ENCODE data around the gene ADGB. TPM values are rescaled to one million over a fixed set of nuclear protein-coding genes. Genes with fewer than 3 reads are reported as not detected.
A peak's percentile ranks its signal among the peaks of the same experiment; 100 is the strongest.

ADGB gene
- total and polyA plus RNA-seq, 9 of the 15 experiments (the other 6 are each of a cell fraction or from before 2014, with no cell fraction given) = not detected

DNA sequence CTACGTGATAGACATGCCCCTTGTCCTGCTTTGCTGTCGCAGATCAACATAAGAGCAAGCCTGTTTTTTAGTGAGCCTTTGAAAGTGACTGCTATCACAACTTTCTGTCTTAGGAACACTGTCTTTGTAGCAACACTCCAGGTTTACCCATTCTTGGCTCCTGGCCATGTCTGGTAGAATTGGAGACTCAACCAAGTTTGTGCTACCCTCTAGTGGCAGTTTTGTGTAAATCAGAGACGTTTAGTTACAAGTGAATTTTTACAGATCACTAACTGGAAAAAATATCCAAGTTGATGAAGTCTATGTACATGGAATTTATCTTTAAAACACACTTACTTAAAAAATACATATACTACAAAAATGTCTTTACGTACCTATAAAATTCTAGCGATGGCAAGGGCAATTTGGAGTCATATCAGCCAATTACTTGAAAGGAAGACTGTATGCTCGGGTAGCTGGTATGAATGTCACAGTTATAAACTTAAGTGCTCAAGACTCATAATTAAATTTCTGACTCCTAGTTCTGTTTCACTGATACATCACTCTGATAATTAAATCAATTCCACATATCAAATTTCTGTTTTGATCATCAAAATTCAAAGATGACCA, 101.4 kb downstream of the ADGB start:
- Histone ChIP-seq H3K36me3 (ENCODE audit: control insufficient read depth, insufficient read depth, low read length) (no peaks in the 10 kb centered on the region), H3K9me1 (ENCODE audit: control insufficient read depth, insufficient read depth, low read length) (no peaks in the 10 kb centered on the region), H3K79me2 (ENCODE audit: control insufficient read depth, insufficient read depth, low read length) (no peaks in the 10 kb centered on the region), H3K4me3 (no peak overlapping the region), H3K9me3 (replicated peaks; ENCODE audit: control insufficient read depth, insufficient read depth, low read depth, low read length) (no peaks in the 10 kb centered on the region), H4K20me1 (replicated peaks; ENCODE audit: control insufficient read depth, insufficient read depth, low read length) (no peaks in the 10 kb centered on the region), H3K27ac (ENCODE audit: extremely low read depth, low read depth, low read length) (no peak overlapping the region), H3K9ac (ENCODE audit: insufficient read depth in 1 of 2, low read depth in 2 of 2, low read length in 2 of 2) (no peak overlapping the region), H3K27me3 (ENCODE audit: control insufficient read depth in 2 of 2, insufficient read depth in 2 of 2, low read length in 2 of 2) (no peaks in the 10 kb centered on the region), H3K4me1 (replicated peaks in 1 of 2; ENCODE audit: control insufficient read depth in 2 of 2, insufficient read depth in 2 of 2, low read length in 2 of 2) (no peaks in the 10 kb centered on the region), H3K4me2 (ENCODE audit: insufficient read depth, low read length) (no peak overlapping the region), H2AFZ (ENCODE audit: low read depth, low read length) (no peak overlapping the region)
- WGBS (ENCODE audit: insufficient coverage, low coverage, missing lambda C conversion rate) = 8% methylated on average over 6 of the region's 6 CpGs
- ATAC-seq (peak; percentile 91), DNase-seq (ENCODE audit: extremely low read depth in 1 of 4, low spot score in 3 of 4) (peak; percentile 70 to 90 (median 76)), FAIRE-seq (peak; percentile 98)
- in situ Hi-C loops (cut with MboI) = no loop called here
- BruUV-seq (replicated peaks) = no TSS peak
- intact Hi-C loops (cut with micrococcal nuclease) = loop anchor here (1.0 to 10.0 kb wide), 5 partner anchors 77 to 885 kb away; partner anchors contain the start of genes FBXO30 and RAB32
- CTCF ChIA-PET (ENCODE audit: low intra/inter-chr PET ratio) = interaction anchor here (0.7 to 1.7 kb wide), 2 partner anchors 157 to 771 kb away, joined by 3 to 6 read pairs; partner anchors contain the start of gene RAB32
- POLR2A ChIA-PET = interaction anchor here (1.6 kb wide), 1 partner anchor 23 kb away, joined by 3 read pairs; no protein-coding TSS in a partner anchor
- TF ChIP-seq SMC3 (conservative IDR thresholded peaks at IDR 0.05; ENCODE audit: insufficient read depth, low read depth, low read length) (peak; percentile 78), ZNF444 (CRISPR knock-in tag; IDR thresholded peaks at IDR 0.05) (no peak), NCOA2 (IDR thresholded peaks at IDR 0.05; ENCODE audit: partially characterized antibody in 2 of 2) (peak in 1 of 2 experiments; percentile 61), MAZ (CRISPR knock-in tag; conservative IDR thresholded peaks at IDR 0.05 in 1 of 2, IDR thresholded peaks at IDR 0.05 in 1 of 2) (0 out of 4 replicates have a peak, but pooled peaks of 1 of the 2 experiments have one; percentile 31), POU5F1 (IDR thresholded peaks at IDR 0.05; ENCODE audit: borderline replicate concordance, low read depth, low read length, partially characterized antibody) (no peak), PHTF2 (CRISPR knock-in tag; IDR thresholded peaks at IDR 0.05) (no peak), NFIX (CRISPR knock-in tag; IDR thresholded peaks at IDR 0.05; ENCODE audit: low read depth) (peak; percentile 67), REST (IDR thresholded peaks at IDR 0.05; ENCODE audit: borderline replicate concordance) (peak; percentile 81; the same call in 1 of the 2 replicates), REST (CRISPR knock-in tag; IDR thresholded peaks at IDR 0.05; ENCODE audit: low read depth) (no peak), ZNF780A (CRISPR knock-in tag; IDR thresholded peaks at IDR 0.05) (no peak), NFIC (IDR thresholded peaks at IDR 0.05) (peak; percentile 100), SFPQ (IDR thresholded peaks at IDR 0.05; ENCODE audit: low read depth, low read length) (no peak)
